HG02610 (cell line): ENCODE results near the gene FCGBP.
"Not testable (repeated sequence)": the region's sequence is repeated elsewhere in the genome, so short reads cannot be mapped to it uniquely, and the experiment has no call there.

ENCODE experiments used
- ATAC-seq: cut with Tn5 transposase; IDR thresholded peaks from one replicate; pipeline ENCODE4 v1.9.1; 2021; ENCODE audit warnings: mild to moderate bottlenecking, moderate library complexity; ENCODE audit not compliant: unreplicated experiment

Gene FCGBP

GRCh38 chr19:39892506-39892902 lies 41.9 kb downstream of the FCGBP start:
- ATAC-seq: not testable (repeated sequence)

GRCh38 chr19:39891660-39892505 lies 42.6 kb downstream of the FCGBP start:
- ATAC-seq: not testable (repeated sequence)

GRCh38 chr19:39890755-39891551 lies 43.5 kb downstream of the FCGBP start:
- ATAC-seq: no peak

GRCh38 chr19:39889872-39890754 lies 44.3 kb downstream of the FCGBP start:
- ATAC-seq: not testable (repeated sequence)

- ATAC-seq: not testable (repeated sequence)
These were observed 46.9 kb downstream of the FCGBP start for GRCh38 chr19:39887456-39887951.

- not testable (repeated sequence) for ATAC-seq
These were observed 48.4 kb downstream of the FCGBP start for GRCh38 chr19:39885821-39886554.

GRCh38 chr19:39884721-39885120 lies 49.7 kb downstream of the FCGBP start:
- ATAC-seq: not testable (repeated sequence)
